Lung (tissue), 12 donors: ENCODE measurements around the gene STOML1. TPM values are rescaled to one million over a fixed set of nuclear protein-coding genes. Genes with fewer than 3 reads are reported as not detected.

ENCODE experiments used
- ATAC-seq: fragments of 200-7000 bp; cut with Tn5 transposase; one replicate; pipeline ENCODE4 v1.9.1; 2020; ENCODE audit warnings: moderate number of reproducible peaks; ENCODE audit not compliant: insufficient read depth, low FRiP score
- DNase-seq, 3 donors: peaks; one replicate each; pipeline ENCODE4 v3.0.0-alpha.2; 2013 to 2017
- H3K27ac ChIP-seq, 2 donors: one replicate each; pipeline ENCODE4 v1.5.1; 2013; ENCODE audit warnings: mild to moderate bottlenecking in 2 of 2, moderate library complexity in 2 of 2, control low read depth in 1 of 2, inconsistent platforms in 1 of 2, low read depth in 1 of 2, low read length in 1 of 2
- H3K27me3 ChIP-seq, 3 donors: one replicate each; pipeline ENCODE4 v1.5.1; 2013; ENCODE audit warnings: low read length in 2 of 3; ENCODE audit not compliant: control insufficient read depth in 3 of 3, insufficient read depth in 3 of 3
- H3K36me3 ChIP-seq, 4 donors: one replicate each; pipeline ENCODE4 v1.5.1; 2013; ENCODE audit warnings: low read length in 4 of 4, mild to moderate bottlenecking in 1 of 4, moderate library complexity in 1 of 4; ENCODE audit not compliant: control insufficient read depth in 4 of 4, insufficient read depth in 4 of 4
- H3K4me1 ChIP-seq, 5 donors: one replicate each; pipeline ENCODE4 v1.5.1; 2013; ENCODE audit warnings: low read length in 5 of 5, mild to moderate bottlenecking in 2 of 5, moderate library complexity in 1 of 5; ENCODE audit not compliant: control insufficient read depth in 5 of 5, insufficient read depth in 5 of 5
- H3K4me3 ChIP-seq: one replicate; pipeline ENCODE4 v1.5.1; 2013; ENCODE audit warnings: mild to moderate bottlenecking, control low read depth, moderate library complexity
- H3K9ac ChIP-seq, 2 donors: one replicate each; pipeline ENCODE4 v1.5.1; 2013; ENCODE audit warnings: low read length in 2 of 2, control low read depth in 1 of 2; ENCODE audit not compliant: insufficient read depth in 1 of 2
- H3K9me3 ChIP-seq, 4 donors: one replicate each; pipeline ENCODE4 v1.5.1; 2013; ENCODE audit warnings: low read length in 3 of 4, mild to moderate bottlenecking in 1 of 4, moderate library complexity in 1 of 4; ENCODE audit not compliant: control insufficient read depth in 4 of 4, insufficient read depth in 3 of 4
- WGBS, 2 donors: extraction: QIAGEN DNeasy Blood & Tissue Kit; methylation state at CpG; one replicate each; pipeline ENCODE4 v1.1.7; 2013; 5-methylcytosine and 5-hydroxymethylcytosine counted together
- polyA plus RNA-seq, 2 donors: library from polyadenylated mRNA; stranded (reverse); fragments of 200-250 nt; gene quantifications; one replicate each; pipeline ENCODE4 v1.2.1, GENCODE V29; 2013
- total RNA-seq, 2 donors: library from RNA; depleted of rRNA in 1 of 2; stranded (reverse); fragments of >200 nt in 1 of 2; gene quantifications; one replicate each; pipeline ENCODE4 v1.2.1, GENCODE V29; 2014 to 2021
- TF ChIP-seq, protein P1 (sequence below): IDR thresholded peaks from 2 replicates; pipeline ENCODE4 v1.5.1; 2012; ENCODE audit warnings: mild to moderate bottlenecking; ENCODE audit errors: control extremely low read depth, extremely low read depth
- donor health status: control.
- donor health status: control.
- donor health status: Bipolar disorder and iron deficiency.
- donor health status: healthy.
- donor health status: DM: yes; HTN: yes; CAD: no.

The STOML1 gene
- total and polyA plus RNA-seq, 4 donors, result 10.3 to 35.4 (median 26.9) TPM

DNA sequence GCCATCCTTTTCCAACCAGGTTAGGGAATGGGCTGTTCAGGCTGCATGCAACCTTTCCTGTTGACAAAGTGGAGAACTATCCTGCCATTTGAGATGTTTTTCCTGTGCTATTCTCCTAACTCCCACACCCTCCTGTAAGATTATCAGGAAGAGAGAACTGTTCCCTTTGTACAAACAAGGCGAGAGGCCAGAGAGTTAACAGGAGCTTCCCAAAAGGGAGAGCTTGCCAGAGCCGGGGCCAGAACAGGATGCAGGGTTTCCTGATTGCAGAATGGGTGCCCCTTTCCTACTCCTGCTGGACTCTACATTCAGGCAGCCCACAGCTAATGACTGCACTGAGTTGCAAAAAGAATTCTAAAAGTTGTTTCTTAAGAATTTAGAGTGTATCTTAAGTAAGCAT, 19.5 kb upstream of the STOML1 start:
- H3K27ac ChIP-seq, result peak overlapping the region in 1 of 2 donors; percentile 80

DNA sequence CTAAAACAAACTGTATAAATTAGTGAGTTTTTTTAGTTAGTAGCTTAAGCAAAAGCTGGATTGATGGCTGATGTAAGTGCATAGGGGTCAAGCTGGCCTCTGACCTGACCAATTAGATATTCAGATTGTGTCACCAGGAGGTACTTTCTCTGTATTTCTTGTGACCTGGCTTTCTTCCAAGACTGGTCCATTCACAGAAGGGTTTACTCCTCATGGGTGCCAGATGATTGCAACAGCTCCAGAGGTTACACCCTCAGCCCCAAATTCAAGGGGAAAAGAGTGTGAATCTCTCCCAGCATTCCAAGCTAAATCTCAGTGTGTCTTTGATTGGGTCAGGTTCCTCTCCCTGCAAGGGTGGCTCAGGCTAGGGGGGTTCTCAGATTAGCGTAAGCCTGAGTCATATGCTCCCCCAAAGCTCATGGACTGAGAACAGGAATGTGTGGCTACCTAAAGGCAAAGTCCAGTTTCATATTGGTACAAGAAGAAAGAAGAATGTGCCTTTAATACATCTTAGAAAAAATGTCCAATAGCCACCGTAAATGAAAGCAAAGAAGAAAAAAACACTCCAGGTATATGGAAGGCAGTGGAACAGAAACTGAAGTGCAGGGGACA, 18.9 kb upstream of the STOML1 start:
- ATAC-seq (no peak), DNase-seq (no peak)
- Histone ChIP-seq H3K4me3 (no peak overlapping the region), H3K27me3 (no peaks in the 10 kb centered on the region), H3K36me3 (peaks cover 5 to 15% (median 9%) of the 10 kb centered on the region in 4 donors), H3K9me3 (no peaks in the 10 kb centered on the region), H3K9ac (peak overlapping the region in 1 of 2 donors; percentile 35), H3K4me1 (peaks cover 0 to 36% (median 14%) of the 10 kb centered on the region in 5 donors), H3K27ac (peak overlapping the region; percentile 56 to 80)
- WGBS, 2 donors, result 36 to 46% methylated on average over 2 of the region's 2 CpGs
- TF ChIP-seq, protein P1, sequence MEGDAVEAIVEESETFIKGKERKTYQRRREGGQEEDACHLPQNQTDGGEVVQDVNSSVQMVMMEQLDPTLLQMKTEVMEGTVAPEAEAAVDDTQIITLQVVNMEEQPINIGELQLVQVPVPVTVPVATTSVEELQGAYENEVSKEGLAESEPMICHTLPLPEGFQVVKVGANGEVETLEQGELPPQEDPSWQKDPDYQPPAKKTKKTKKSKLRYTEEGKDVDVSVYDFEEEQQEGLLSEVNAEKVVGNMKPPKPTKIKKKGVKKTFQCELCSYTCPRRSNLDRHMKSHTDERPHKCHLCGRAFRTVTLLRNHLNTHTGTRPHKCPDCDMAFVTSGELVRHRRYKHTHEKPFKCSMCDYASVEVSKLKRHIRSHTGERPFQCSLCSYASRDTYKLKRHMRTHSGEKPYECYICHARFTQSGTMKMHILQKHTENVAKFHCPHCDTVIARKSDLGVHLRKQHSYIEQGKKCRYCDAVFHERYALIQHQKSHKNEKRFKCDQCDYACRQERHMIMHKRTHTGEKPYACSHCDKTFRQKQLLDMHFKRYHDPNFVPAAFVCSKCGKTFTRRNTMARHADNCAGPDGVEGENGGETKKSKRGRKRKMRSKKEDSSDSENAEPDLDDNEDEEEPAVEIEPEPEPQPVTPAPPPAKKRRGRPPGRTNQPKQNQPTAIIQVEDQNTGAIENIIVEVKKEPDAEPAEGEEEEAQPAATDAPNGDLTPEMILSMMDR, result no peak

More for the DNA sequence above, 19.5 kb upstream of the STOML1 start:
- Histone ChIP-seq H3K4me1 (peaks cover 0 to 35% (median 14%) of the 10 kb centered on the region in 5 donors), H3K9me3 (no peaks in the 10 kb centered on the region), H3K27me3 (no peaks in the 10 kb centered on the region), H3K36me3 (peaks cover 5 to 13% (median 8%) of the 10 kb centered on the region in 4 donors), H3K9ac (peak overlapping the region in 1 of 2 donors; percentile 35), H3K4me3 (no peak overlapping the region)
- peak; percentile 73 for ATAC-seq
- 4 to 10% methylated on average over 2 of the region's 2 CpGs for WGBS, 2 donors
- DNase-seq, result peak in 2 of 3 donors; percentile 56 to 69
- TF ChIP-seq, protein P1, result no peak

DNA sequence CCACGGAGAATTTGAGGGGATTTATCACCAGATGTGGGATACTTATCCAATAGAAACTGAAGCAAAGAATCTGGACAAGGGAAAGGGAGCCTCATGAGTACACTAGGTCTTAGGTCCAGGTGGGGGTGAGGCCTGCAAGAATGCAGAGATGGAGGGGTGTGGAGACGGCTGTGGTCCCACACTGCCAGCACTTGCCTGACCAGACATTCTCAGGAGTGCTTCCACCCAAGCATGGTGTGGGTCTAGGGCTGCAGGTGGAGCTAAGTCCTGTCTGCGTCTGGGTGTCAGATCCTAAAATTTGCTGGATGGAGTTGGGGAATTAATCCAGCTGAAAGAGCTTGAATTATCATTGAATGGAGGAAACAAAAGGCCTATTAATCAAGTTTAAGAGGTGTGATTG, 16.8 kb upstream of the STOML1 start:
- no peak overlapping the region for H3K9ac ChIP-seq
- 90 to 92% methylated on average over 3 of the region's 3 CpGs for WGBS, 2 donors

More for the DNA sequence above, 16.8 kb upstream of the STOML1 start:
- peaks cover 5 to 19% (median 9%) of the 10 kb centered on the region in 4 donors for H3K36me3 ChIP-seq
- ATAC-seq (no peak), DNase-seq (no peak)
- H3K27me3 ChIP-seq, result no peaks in the 10 kb centered on the region
- H3K27ac ChIP-seq, result peak overlapping the region in 1 of 2 donors; percentile 18
- H3K4me1 ChIP-seq, result peaks cover 0 to 29% (median 14%) of the 10 kb centered on the region in 5 donors
- no peaks in the 10 kb centered on the region for H3K9me3 ChIP-seq
- no peak overlapping the region for H3K4me3 ChIP-seq
- TF ChIP-seq, protein P1, result no peak
